Activated naive CD8-positive, alpha-beta T cell treated with anti-CD3 and anti-CD28 coated beads, Interleukin-2, amount 50 U/mL, for 24 hours (primary cell): Measurements from ENCODE around the gene SNX25.
A peak's percentile ranks its signal among the peaks of the same experiment; 100 is the strongest.

Experiments
- ATAC-seq: fragments of 150-1000 bp; cut with Tn5 transposase; one replicate; pipeline ENCODE4 v1.10.0; 2021
- DNase-seq: peaks from one replicate; pipeline ENCODE4 v3.0.0; 2021
- H3K27ac Mint-ChIP-seq: one replicate; pipeline ENCODE4 v1.8.0; 2021; ENCODE audit warnings: mild to moderate bottlenecking, mixed read lengths
- H3K27me3 Mint-ChIP-seq: one replicate; pipeline ENCODE4 v1.8.0; 2021; ENCODE audit warnings: mixed read lengths
- H3K36me3 Mint-ChIP-seq: one replicate; pipeline ENCODE4 v1.8.0; 2021; ENCODE audit warnings: low read depth, mixed read lengths
- H3K4me1 Mint-ChIP-seq: one replicate; pipeline ENCODE4 v1.8.0; 2021; ENCODE audit warnings: mixed read lengths
- H3K4me3 Mint-ChIP-seq: one replicate; pipeline ENCODE4 v1.8.0; 2021; ENCODE audit warnings: mild to moderate bottlenecking, moderate library complexity, mixed read lengths
- H3K9me3 Mint-ChIP-seq: one replicate; pipeline ENCODE4 v1.8.0; 2021; ENCODE audit warnings: mixed read lengths

Gene SNX25

GRCh38 chr4:185334326-185334725, 124.9 kb downstream of the SNX25 start:
- Mint-ChIP-seq H3K27ac (no peak overlapping the region), H3K4me3 (no peak overlapping the region)

GRCh38 chr4:185335579-185335978, 126.2 kb downstream of the SNX25 start:
- DNase-seq (no peak), ATAC-seq (no peak)
- Mint-ChIP-seq H3K27me3 (no peaks in the 10 kb centered on the region), H3K9me3 (no peaks in the 10 kb centered on the region), H3K4me3 (no peak overlapping the region), H3K36me3 (peaks cover 26% of the 10 kb centered on the region), H3K27ac (no peak overlapping the region), H3K4me1 (peaks cover 24% of the 10 kb centered on the region)

More at GRCh38 chr4:185334326-185334725, 124.9 kb downstream of the SNX25 start:
- Mint-ChIP-seq H3K27me3 (no peaks in the 10 kb centered on the region), H3K4me1 (peaks cover 12% of the 10 kb centered on the region), H3K36me3 (peaks cover 21% of the 10 kb centered on the region), H3K9me3 (no peaks in the 10 kb centered on the region)
- DNase-seq (no peak), ATAC-seq (no peak)

GRCh38 chr4:185339941-185340340, 130.5 kb downstream of the SNX25 start:
- peaks cover 43% of the 10 kb centered on the region for H3K4me1 Mint-ChIP-seq
- H3K9me3 Mint-ChIP-seq = no peaks in the 10 kb centered on the region
- no peak for DNase-seq
- no peak overlapping the region for H3K4me3 Mint-ChIP-seq
- H3K36me3 Mint-ChIP-seq = peaks cover 49% of the 10 kb centered on the region
- no peak overlapping the region for H3K27ac Mint-ChIP-seq
- ATAC-seq = no peak
- H3K27me3 Mint-ChIP-seq = no peaks in the 10 kb centered on the region

- Mint-ChIP-seq H3K36me3 (peaks cover 48% of the 10 kb centered on the region), H3K27me3 (no peaks in the 10 kb centered on the region), H3K27ac (no peak overlapping the region), H3K9me3 (no peaks in the 10 kb centered on the region), H3K4me1 (peaks cover 49% of the 10 kb centered on the region), H3K4me3 (no peak overlapping the region)
- ATAC-seq (no peak), DNase-seq (no peak)
Measured at GRCh38 chr4:185341377-185341776, 132.0 kb downstream of the SNX25 start.

- H3K27me3 Mint-ChIP-seq = no peaks in the 10 kb centered on the region
- peaks cover 47% of the 10 kb centered on the region for H3K4me1 Mint-ChIP-seq
- peak overlapping the region; percentile 59 for H3K27ac Mint-ChIP-seq
- ATAC-seq (peak; percentile 44), DNase-seq (no peak)
- peaks cover 44% of the 10 kb centered on the region for H3K36me3 Mint-ChIP-seq
- H3K9me3 Mint-ChIP-seq = no peaks in the 10 kb centered on the region
- no peak overlapping the region for H3K4me3 Mint-ChIP-seq
Measured at GRCh38 chr4:185341841-185342240, 132.4 kb downstream of the SNX25 start.

GRCh38 chr4:185343726-185344581, 134.6 kb downstream of the SNX25 start:
- Mint-ChIP-seq H3K4me1 (peaks cover 46% of the 10 kb centered on the region), H3K27ac (peak overlapping the region; percentile 62), H3K9me3 (no peaks in the 10 kb centered on the region), H3K27me3 (no peaks in the 10 kb centered on the region), H3K36me3 (peaks cover 45% of the 10 kb centered on the region), H3K4me3 (no peak overlapping the region)
- no peak for DNase-seq
- ATAC-seq = no peak

- peak overlapping the region; percentile 57 for H3K27ac Mint-ChIP-seq
- no peaks in the 10 kb centered on the region for H3K9me3 Mint-ChIP-seq
- peak overlapping the region; percentile 24 for H3K4me3 Mint-ChIP-seq
- peaks cover 47% of the 10 kb centered on the region for H3K36me3 Mint-ChIP-seq
- DNase-seq (no peak), ATAC-seq (peak; percentile 30)
- peaks cover 38% of the 10 kb centered on the region for H3K4me1 Mint-ChIP-seq
- no peaks in the 10 kb centered on the region for H3K27me3 Mint-ChIP-seq
Measured at GRCh38 chr4:185344743-185345538, 135.5 kb downstream of the SNX25 start.

- no peaks in the 10 kb centered on the region for H3K27me3 Mint-ChIP-seq
- no peak overlapping the region for H3K4me3 Mint-ChIP-seq
- no peak for ATAC-seq
- H3K36me3 Mint-ChIP-seq = peaks cover 41% of the 10 kb centered on the region
- H3K9me3 Mint-ChIP-seq = no peaks in the 10 kb centered on the region
- H3K4me1 Mint-ChIP-seq = peaks cover 27% of the 10 kb centered on the region
- no peak overlapping the region for H3K27ac Mint-ChIP-seq
- no peak for DNase-seq
Measured at GRCh38 chr4:185346975-185347601, 137.7 kb downstream of the SNX25 start.

- H3K9me3 Mint-ChIP-seq = no peaks in the 10 kb centered on the region
- peaks cover 38% of the 10 kb centered on the region for H3K36me3 Mint-ChIP-seq
- no peaks in the 10 kb centered on the region for H3K27me3 Mint-ChIP-seq
- H3K4me1 Mint-ChIP-seq = no peaks in the 10 kb centered on the region
- H3K27ac Mint-ChIP-seq = no peak overlapping the region
- ATAC-seq (no peak), DNase-seq (no peak)
- H3K4me3 Mint-ChIP-seq = no peak overlapping the region
Measured at GRCh38 chr4:185351691-185352090, 142.3 kb downstream of the SNX25 start.

GRCh38 chr4:185352202-185352601, 142.8 kb downstream of the SNX25 start:
- no peaks in the 10 kb centered on the region for H3K9me3 Mint-ChIP-seq
- H3K4me1 Mint-ChIP-seq = peaks cover 3% of the 10 kb centered on the region
- no peak overlapping the region for H3K4me3 Mint-ChIP-seq
- ATAC-seq (no peak), DNase-seq (no peak)
- no peaks in the 10 kb centered on the region for H3K27me3 Mint-ChIP-seq
- no peak overlapping the region for H3K27ac Mint-ChIP-seq
- peaks cover 34% of the 10 kb centered on the region for H3K36me3 Mint-ChIP-seq

GRCh38 chr4:185352741-185353140, 143.3 kb downstream of the SNX25 start:
- DNase-seq = no peak
- peaks cover 33% of the 10 kb centered on the region for H3K36me3 Mint-ChIP-seq

GRCh38 chr4:185357211-185357610, 147.8 kb downstream of the SNX25 start:
- Mint-ChIP-seq H3K27ac (peak overlapping the region; percentile 8), H3K9me3 (no peaks in the 10 kb centered on the region), H3K4me1 (peaks cover 8% of the 10 kb centered on the region), H3K27me3 (no peaks in the 10 kb centered on the region), H3K36me3 (peaks cover 19% of the 10 kb centered on the region), H3K4me3 (no peak overlapping the region)
- ATAC-seq = no peak
- DNase-seq = no peak

More at GRCh38 chr4:185352741-185353140, 143.3 kb downstream of the SNX25 start:
- no peaks in the 10 kb centered on the region for H3K27me3 Mint-ChIP-seq
- H3K27ac Mint-ChIP-seq = no peak overlapping the region
- no peaks in the 10 kb centered on the region for H3K9me3 Mint-ChIP-seq
- no peak for ATAC-seq
- H3K4me3 Mint-ChIP-seq = no peak overlapping the region
- H3K4me1 Mint-ChIP-seq = peaks cover 8% of the 10 kb centered on the region

- no peak overlapping the region for H3K4me3 Mint-ChIP-seq
- no peak for DNase-seq
- no peak for ATAC-seq
- peak overlapping the region; percentile 8 for H3K27ac Mint-ChIP-seq
- peaks cover 8% of the 10 kb centered on the region for H3K4me1 Mint-ChIP-seq
- no peaks in the 10 kb centered on the region for H3K9me3 Mint-ChIP-seq
- H3K36me3 Mint-ChIP-seq = peaks cover 16% of the 10 kb centered on the region
- no peaks in the 10 kb centered on the region for H3K27me3 Mint-ChIP-seq
Measured at GRCh38 chr4:185357733-185358440, 148.5 kb downstream of the SNX25 start.

- Mint-ChIP-seq H3K4me1 (peaks cover 8% of the 10 kb centered on the region), H3K36me3 (peaks cover 13% of the 10 kb centered on the region), H3K4me3 (no peak overlapping the region), H3K9me3 (no peaks in the 10 kb centered on the region), H3K27ac (no peak overlapping the region), H3K27me3 (no peaks in the 10 kb centered on the region)
- DNase-seq = no peak
- ATAC-seq = no peak
Measured at GRCh38 chr4:185358514-185358913, 149.1 kb downstream of the SNX25 start.
